Brain microvascular endothelial cell (primary cell): Measurements from ENCODE around the gene CENPV.

Experiments used
- DNase-seq: peaks from one replicate; pipeline ENCODE4 v3.0.0-alpha.2; 2020
- H3K27ac ChIP-seq: fragments of 250-450 bp; sonication (Bioruptor Pico); 2 replicates; pipeline ENCODE4 v1.5.1; 2020; ENCODE audit warnings: mild to moderate bottlenecking, moderate library complexity
- H3K27me3 ChIP-seq: fragments of 250-450 bp; sonication (Bioruptor Pico); replicated peaks from 2 replicates; pipeline ENCODE4 v1.5.1; 2020; ENCODE audit warnings: mild to moderate bottlenecking
- H3K36me3 ChIP-seq: fragments of 250-450 bp; sonication (Bioruptor Pico); replicated peaks from 2 replicates; pipeline ENCODE4 v1.5.1; 2020; ENCODE audit warnings: mild to moderate bottlenecking
- H3K4me3 ChIP-seq: 2 replicates; pipeline ENCODE4 v1.5.1; 2011; ENCODE audit warnings: low read depth, mild to moderate bottlenecking, control low read depth, low read length, moderate library complexity
- in situ Hi-C: cut with HindIII; loops from 2 replicates; pipeline ENCODE4 v1.10.0; 2017; ENCODE audit warnings: low sequenced_read_pairs, low pct_ligation_motif_present
- TF ChIP-seq, protein P1 (sequence below): IDR thresholded peaks from 2 replicates; pipeline ENCODE4 v1.5.1; 2011; ENCODE audit warnings: low read depth, mild to moderate bottlenecking, moderate library complexity, low read length, control low read depth, inconsistent platforms; ENCODE audit errors: missing control alignments

The CENPV gene

DNA sequence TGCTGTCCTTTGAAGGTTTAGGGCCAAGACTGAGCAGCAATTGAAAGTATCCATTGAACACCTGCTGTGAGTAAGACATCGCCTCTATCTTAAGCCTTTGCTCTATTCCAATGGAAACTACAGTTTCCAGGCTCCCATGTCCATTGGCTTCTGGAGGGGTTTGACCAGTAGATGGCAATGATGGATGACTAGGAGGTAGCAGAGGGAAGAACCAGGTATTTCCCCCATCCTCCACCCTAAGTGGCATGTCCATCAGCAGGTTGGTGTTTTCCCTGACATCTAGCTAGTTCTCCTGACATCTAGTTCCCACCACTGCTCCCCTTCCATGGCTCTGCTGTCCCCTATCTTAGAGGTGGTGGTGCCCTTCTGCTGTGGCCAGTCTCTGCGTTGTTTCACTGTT, 58.7 kb downstream of the CENPV start:
- H3K27me3 ChIP-seq, result no peaks in the 10 kb centered on the region
- no peak overlapping the region for H3K4me3 ChIP-seq
- DNase-seq, result no peak
- TF ChIP-seq, protein P1, sequence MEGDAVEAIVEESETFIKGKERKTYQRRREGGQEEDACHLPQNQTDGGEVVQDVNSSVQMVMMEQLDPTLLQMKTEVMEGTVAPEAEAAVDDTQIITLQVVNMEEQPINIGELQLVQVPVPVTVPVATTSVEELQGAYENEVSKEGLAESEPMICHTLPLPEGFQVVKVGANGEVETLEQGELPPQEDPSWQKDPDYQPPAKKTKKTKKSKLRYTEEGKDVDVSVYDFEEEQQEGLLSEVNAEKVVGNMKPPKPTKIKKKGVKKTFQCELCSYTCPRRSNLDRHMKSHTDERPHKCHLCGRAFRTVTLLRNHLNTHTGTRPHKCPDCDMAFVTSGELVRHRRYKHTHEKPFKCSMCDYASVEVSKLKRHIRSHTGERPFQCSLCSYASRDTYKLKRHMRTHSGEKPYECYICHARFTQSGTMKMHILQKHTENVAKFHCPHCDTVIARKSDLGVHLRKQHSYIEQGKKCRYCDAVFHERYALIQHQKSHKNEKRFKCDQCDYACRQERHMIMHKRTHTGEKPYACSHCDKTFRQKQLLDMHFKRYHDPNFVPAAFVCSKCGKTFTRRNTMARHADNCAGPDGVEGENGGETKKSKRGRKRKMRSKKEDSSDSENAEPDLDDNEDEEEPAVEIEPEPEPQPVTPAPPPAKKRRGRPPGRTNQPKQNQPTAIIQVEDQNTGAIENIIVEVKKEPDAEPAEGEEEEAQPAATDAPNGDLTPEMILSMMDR, result no peak
- no peak overlapping the region for H3K27ac ChIP-seq
- in situ Hi-C loops, result no loop called here
- no peaks in the 10 kb centered on the region for H3K36me3 ChIP-seq

DNA sequence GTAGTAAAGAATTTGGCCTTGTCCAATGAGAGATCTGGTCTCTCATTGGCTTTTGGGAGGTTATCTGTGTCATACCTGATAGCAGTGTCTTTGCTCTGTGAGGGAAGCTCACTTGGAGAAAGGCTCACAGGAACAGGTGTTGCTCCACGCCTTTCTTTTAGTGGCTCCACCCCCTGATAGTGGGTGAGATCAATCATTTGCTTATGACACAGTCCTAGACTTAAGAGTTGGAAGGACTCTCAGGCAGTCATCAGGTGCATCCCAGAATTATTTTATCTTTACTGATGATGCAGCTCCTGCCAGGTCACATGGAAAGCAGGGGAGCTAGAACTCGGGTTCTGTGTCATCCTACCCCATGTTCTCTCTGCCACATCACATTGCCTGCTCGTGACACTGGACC, 59.3 kb downstream of the CENPV start:
- Histone ChIP-seq H3K4me3 (no peak overlapping the region), H3K27me3 (no peaks in the 10 kb centered on the region), H3K27ac (no peak overlapping the region), H3K36me3 (no peaks in the 10 kb centered on the region)
- TF ChIP-seq, protein P1, result no peak
- in situ Hi-C loops, result no loop called here
- no peak for DNase-seq
